ENCODE results near the gene FUT6. TPM values are rescaled to one million over a fixed set of nuclear protein-coding genes. Genes with fewer than 3 reads are reported as not detected.

The FUT6 gene
- total RNA-seq, 1 donor from 2014 or later = 2.7 TPM

DNA sequence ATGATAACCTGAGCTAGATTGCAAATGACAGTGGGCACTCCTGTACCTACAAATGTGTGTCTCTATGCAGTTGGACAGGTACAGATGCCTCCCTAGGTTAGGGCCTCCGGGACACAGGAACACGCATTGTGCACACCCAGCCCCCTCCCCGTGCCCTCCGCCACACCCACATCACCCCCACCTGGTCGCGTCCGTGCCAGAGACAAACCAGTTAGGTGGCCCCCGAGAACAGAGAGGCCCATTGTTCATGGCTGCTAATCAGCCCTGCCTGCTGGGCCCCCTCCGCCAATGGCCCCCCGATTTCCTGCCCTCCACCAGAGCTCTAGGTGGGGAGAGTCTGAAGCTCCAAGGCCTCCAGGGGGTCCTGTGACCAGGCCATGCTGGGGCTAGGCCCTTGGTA lies 20.9 kb downstream of the FUT6 start:
- intact Hi-C loops (cut with DNase I) = no loop called here
- no peak for DNase-seq
- Histone ChIP-seq H3K36me3 (no peaks in the 10 kb centered on the region), H3K4me3 (no peak overlapping the region), H3K27ac (no peak overlapping the region), H3K9me3 (no peaks in the 10 kb centered on the region), H3K27me3 (no peaks in the 10 kb centered on the region), H3K4me1 (no peaks in the 10 kb centered on the region)
- TF ChIP-seq, protein P1, sequence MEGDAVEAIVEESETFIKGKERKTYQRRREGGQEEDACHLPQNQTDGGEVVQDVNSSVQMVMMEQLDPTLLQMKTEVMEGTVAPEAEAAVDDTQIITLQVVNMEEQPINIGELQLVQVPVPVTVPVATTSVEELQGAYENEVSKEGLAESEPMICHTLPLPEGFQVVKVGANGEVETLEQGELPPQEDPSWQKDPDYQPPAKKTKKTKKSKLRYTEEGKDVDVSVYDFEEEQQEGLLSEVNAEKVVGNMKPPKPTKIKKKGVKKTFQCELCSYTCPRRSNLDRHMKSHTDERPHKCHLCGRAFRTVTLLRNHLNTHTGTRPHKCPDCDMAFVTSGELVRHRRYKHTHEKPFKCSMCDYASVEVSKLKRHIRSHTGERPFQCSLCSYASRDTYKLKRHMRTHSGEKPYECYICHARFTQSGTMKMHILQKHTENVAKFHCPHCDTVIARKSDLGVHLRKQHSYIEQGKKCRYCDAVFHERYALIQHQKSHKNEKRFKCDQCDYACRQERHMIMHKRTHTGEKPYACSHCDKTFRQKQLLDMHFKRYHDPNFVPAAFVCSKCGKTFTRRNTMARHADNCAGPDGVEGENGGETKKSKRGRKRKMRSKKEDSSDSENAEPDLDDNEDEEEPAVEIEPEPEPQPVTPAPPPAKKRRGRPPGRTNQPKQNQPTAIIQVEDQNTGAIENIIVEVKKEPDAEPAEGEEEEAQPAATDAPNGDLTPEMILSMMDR (IDR thresholded peaks at IDR 0.05) = no peak
- ATAC-seq = no peak

DNA sequence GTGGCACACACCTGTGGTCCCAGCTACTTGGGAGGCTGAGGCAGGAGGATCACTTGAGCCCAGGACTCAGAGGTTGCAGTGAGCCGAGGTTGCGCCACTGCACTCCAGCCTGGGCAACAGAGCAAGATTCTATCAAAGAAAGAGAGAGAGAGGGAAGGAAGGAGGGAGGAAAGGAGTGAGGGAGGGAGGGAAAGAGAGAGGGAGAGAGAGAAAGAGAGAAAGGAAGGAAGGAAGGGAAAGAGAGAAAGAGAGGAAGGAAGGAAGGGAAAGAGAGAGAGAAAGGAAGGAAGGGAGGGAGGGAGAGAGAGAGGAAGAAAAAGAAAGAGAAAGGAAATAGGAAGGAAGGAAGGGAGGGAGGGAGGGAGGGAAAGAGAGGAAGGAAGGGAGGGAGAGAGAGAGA lies 22.3 kb downstream of the FUT6 start:
- Histone ChIP-seq H3K27ac (no peak overlapping the region), H3K4me1 (no peaks in the 10 kb centered on the region), H3K27me3 (no peaks in the 10 kb centered on the region), H3K4me3 (no peak overlapping the region), H3K9me3 (no peaks in the 10 kb centered on the region), H3K36me3 (no peaks in the 10 kb centered on the region)
- intact Hi-C loops (cut with DNase I) = no loop called here
- TF ChIP-seq, protein P1 (IDR thresholded peaks at IDR 0.05) = no peak
- DNase-seq (no peak), ATAC-seq (no peak)

DNA sequence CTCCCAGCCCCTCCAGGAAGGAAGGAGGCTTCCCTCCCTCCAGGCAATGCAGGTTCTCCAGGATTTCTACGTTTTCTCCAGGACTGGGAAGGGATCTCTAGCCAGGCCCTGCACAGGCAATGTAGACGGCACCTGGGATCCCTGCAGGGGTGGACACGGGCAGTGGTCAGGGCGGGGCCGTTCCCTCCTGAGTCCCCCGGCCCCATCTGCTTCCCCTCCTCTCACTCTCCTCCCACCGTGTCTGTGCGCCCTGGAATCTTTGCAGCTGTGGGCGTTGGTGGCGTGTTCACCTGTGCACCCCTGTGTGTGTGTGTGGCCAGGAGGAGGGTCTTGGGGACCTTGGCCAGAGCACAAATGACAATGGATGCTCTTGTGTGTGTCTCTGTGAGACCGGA lies 24.7 kb downstream of the FUT6 start:
- peak; percentile 36 for ATAC-seq

DNA sequence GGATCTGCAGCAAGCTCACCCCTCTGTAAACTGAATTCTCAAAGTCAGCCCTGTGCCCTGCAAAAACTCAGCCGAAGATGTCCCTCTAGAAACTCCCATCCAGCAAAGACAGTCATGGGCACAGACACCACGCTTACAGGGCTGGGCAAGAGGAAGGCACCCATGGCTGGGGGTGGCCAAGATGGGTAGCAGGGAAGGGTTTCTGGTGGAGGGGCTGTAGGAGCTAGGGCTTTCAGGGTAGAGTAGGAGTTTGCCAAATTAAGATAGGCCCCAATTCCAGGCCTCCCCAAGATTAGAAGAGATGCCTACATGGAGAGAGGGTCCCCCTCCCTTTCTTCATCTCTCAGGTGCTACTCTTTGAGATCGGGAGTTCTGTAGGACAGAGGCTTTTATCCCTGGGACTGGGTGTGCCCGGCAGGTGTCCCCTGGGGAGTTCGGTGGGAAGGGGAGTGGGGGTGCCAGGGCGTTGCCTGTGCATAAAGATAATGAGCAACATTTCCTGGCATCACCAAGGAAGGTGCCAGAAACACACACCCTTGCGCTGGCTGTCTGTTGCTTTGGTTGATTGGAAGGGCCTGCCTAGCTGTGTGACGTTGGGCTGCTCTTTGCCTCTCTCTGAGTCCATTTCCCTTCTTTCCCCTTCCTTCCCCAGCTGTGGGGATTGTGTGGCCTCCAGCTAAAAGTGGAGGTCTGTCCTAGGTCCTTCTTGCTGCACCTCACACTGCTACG lies 25.2 kb downstream of the FUT6 start:
- H3K4me3 ChIP-seq = no peak overlapping the region
- H3K27me3 ChIP-seq = no peaks in the 10 kb centered on the region
- DNase-seq = no peak
- ATAC-seq = no peak
- H3K27ac ChIP-seq = no peak overlapping the region
- no peaks in the 10 kb centered on the region for H3K4me1 ChIP-seq
- TF ChIP-seq, protein P1 (IDR thresholded peaks at IDR 0.05) = no peak
- intact Hi-C loops (cut with DNase I) = no loop called here
- no peaks in the 10 kb centered on the region for H3K9me3 ChIP-seq
- no peaks in the 10 kb centered on the region for H3K36me3 ChIP-seq

More for the DNA sequence above, 24.7 kb downstream of the FUT6 start:
- no peaks in the 10 kb centered on the region for H3K9me3 ChIP-seq
- no peak for DNase-seq
- H3K27ac ChIP-seq = no peak overlapping the region
- H3K27me3 ChIP-seq = no peaks in the 10 kb centered on the region
- H3K36me3 ChIP-seq = no peaks in the 10 kb centered on the region
- H3K4me1 ChIP-seq = no peaks in the 10 kb centered on the region
- H3K4me3 ChIP-seq = no peak overlapping the region
- intact Hi-C loops (cut with DNase I) = no loop called here
- TF ChIP-seq, protein P1 (IDR thresholded peaks at IDR 0.05) = no peak

DNA sequence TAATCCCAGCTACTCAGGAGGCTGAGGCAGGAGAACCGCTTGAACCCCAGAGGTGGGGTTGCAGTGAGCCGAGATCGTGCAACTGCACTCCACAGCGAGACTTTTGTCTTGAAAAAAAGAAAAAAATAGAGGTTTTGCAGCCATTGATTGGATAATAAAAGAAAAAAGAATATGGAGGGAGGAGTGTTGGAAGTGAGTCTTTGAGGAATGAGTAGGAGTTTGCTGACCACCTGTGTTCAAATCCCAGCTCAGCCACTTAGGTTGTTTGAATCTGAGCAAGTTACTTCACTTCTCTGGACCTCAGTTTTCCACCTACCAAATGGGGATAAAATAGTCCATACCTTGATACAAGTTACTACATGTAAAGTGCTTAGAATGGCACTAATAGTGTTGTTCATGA lies 28.4 kb downstream of the FUT6 start:
- H3K36me3 ChIP-seq = no peaks in the 10 kb centered on the region
- ATAC-seq = no peak
- intact Hi-C loops (cut with DNase I) = no loop called here
- DNase-seq = no peak
- TF ChIP-seq, protein P1 (IDR thresholded peaks at IDR 0.05) = no peak
- H3K4me1 ChIP-seq = no peaks in the 10 kb centered on the region
- no peaks in the 10 kb centered on the region for H3K27me3 ChIP-seq
- no peak overlapping the region for H3K27ac ChIP-seq
- H3K4me3 ChIP-seq = no peak overlapping the region
- H3K9me3 ChIP-seq = no peaks in the 10 kb centered on the region

DNA sequence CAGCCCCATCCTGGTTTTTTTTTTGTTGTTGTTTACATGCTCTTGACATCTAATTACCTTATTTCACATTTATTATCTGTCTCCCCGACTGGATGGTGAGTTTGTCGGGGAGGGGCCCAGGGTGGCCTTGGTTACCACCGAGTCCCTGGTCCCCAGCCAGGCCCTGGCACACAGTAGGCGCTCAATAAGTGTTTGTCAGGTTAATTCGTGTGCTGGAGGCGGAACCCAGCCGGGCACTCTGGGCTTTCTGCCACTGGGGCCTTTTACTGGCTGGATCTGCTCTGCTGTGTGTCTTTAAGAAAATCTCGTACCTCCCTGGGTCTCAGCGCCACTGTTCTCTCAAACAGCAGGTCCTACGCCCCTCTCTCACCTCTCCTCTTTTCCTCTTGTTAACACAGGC lies 30.0 kb downstream of the FUT6 start:
- no peaks in the 10 kb centered on the region for H3K36me3 ChIP-seq
- TF ChIP-seq, protein P1 (IDR thresholded peaks at IDR 0.05) = no peak
- no peak overlapping the region for H3K4me3 ChIP-seq
- peak overlapping the region; percentile 30 for H3K27ac ChIP-seq
- DNase-seq (no peak), ATAC-seq (no peak)
- peaks cover 6% of the 10 kb centered on the region for H3K4me1 ChIP-seq
- H3K9me3 ChIP-seq = no peaks in the 10 kb centered on the region
- intact Hi-C loops (cut with DNase I) = no loop called here
- H3K27me3 ChIP-seq = no peaks in the 10 kb centered on the region
